K562 treated with DMSO at 1 percent for 48 hours (cell line): ENCODE results near the gene GLB1L3. TPM values are rescaled to one million over a fixed set of nuclear protein-coding genes. Genes with fewer than 3 reads are reported as not detected.

Experiments
- total RNA-seq: library from RNA; unstranded; fragments of 300-600 nt; gene quantifications from 2 replicates; pipeline ENCODE4 v1.2.3, GENCODE V29; 2022; ENCODE audit warnings: low replicate concordance; ENCODE audit errors: extremely low read depth

The GLB1L3 gene
- not detected in 2 replicates for total RNA-seq

GRCh38 chr11:134275534-134276395 lies at the start of gene GLB1L3:
Gene GLB1L3 (plus strand): TSS chr11:134276379. CDS start chr11:134276741, 362 bp downstream.

GRCh38 chr11:134253188-134253993 lies 22.8 kb upstream of the GLB1L3 start, which contains the start of the genes ACAD8 and THYN1:
Gene ACAD8 (plus strand): TSS chr11:134253568. CDS start chr11:134253601, 33 bp downstream.
Gene THYN1 (minus strand): TSS chr11:134253352. CDS start chr11:134252882, 470 bp downstream.

GRCh38 chr11:134331354-134332188 lies 55.4 kb downstream of the GLB1L3 start, which contains the start of gene GLB1L2:
Gene GLB1L2 (plus strand): TSS chr11:134331988. CDS start chr11:134332062, 74 bp downstream.

Other genes with a start within 250 kb of the GLB1L3 start
- not detected in 2 replicates for gene JAM3, start 207.3 kb upstream of the GLB1L3 start, total RNA-seq
- gene NCAPD3, start 52.4 kb upstream of the GLB1L3 start, total RNA-seq: not detected in 2 replicates
- not detected in 2 replicates for gene VPS26B, start 51.7 kb upstream of the GLB1L3 start, total RNA-seq
- gene THYN1, start 23.0 kb upstream of the GLB1L3 start, total RNA-seq: not detected in 2 replicates
- gene ACAD8, start 22.8 kb upstream of the GLB1L3 start, total RNA-seq: not detected in 2 replicates
- gene GLB1L2, start 55.6 kb downstream of the GLB1L3 start, total RNA-seq: not detected in 2 replicates
- not detected in 2 replicates for gene B3GAT1, start 135.9 kb downstream of the GLB1L3 start, total RNA-seq